Peyer's patch (tissue), 4 donors: ENCODE results near the gene DISC1. TPM values are rescaled to one million over a fixed set of nuclear protein-coding genes. Genes with fewer than 3 reads are reported as not detected.

Experiments used
- DNase-seq, 3 donors: peaks; one replicate each; pipeline ENCODE4 v3.0.0-alpha.2; 2017 to 2019
- H3K27ac ChIP-seq, 4 donors: fragments of 200-600 bp; sonication (generic); one replicate each; pipeline ENCODE4 v1.5.1; 2016 to 2019
- H3K27me3 ChIP-seq, 2 donors: fragments of 200-600 bp; sonication (generic); one replicate each; pipeline ENCODE4 v1.5.1; 2019
- H3K36me3 ChIP-seq, 3 donors: fragments of 200-600 bp; sonication (generic); one replicate each; pipeline ENCODE4 v1.5.1; 2016 to 2019
- H3K4me1 ChIP-seq, 4 donors: fragments of 200-600 bp; sonication (generic); one replicate each; pipeline ENCODE4 v1.5.1; 2016 to 2019
- H3K4me3 ChIP-seq, 4 donors: fragments of 200-600 bp; sonication (generic); 1 replicate in 3 of 4; 2 replicates in 1 of 4; pipeline ENCODE4 v1.5.1; 2016 to 2019; ENCODE audit warnings: mild to moderate bottlenecking in 1 of 4
- H3K9me3 ChIP-seq, 4 donors: fragments of 200-600 bp; sonication (generic); one replicate each; pipeline ENCODE4 v1.5.1; 2016 to 2019; ENCODE audit warnings: mild to moderate bottlenecking in 1 of 4
- CTCF ChIP-seq, 6 experiments: fragments of 450-650 bp in 4 of 6; fragments of 200-600 bp in 2 of 6; sonication (generic) in 1 of 6; IDR thresholded peaks; one replicate each; pipeline ENCODE4 v1.5.1; 2017 to 2019; ENCODE audit warnings: antibody characterized with exemption in 6 of 6, mild to moderate bottlenecking in 3 of 6, moderate library complexity in 1 of 6
- POLR2A ChIP-seq, 2 donors: fragments of 450-650 bp; IDR thresholded peaks; one replicate each; pipeline ENCODE4 v1.5.1; 2017; ENCODE audit warnings: antibody characterized with exemption in 2 of 2, mild to moderate bottlenecking in 2 of 2, moderate library complexity in 2 of 2
- total RNA-seq, 4 donors: library from RNA; depleted of rRNA; stranded (reverse); fragments of >200 nt; gene quantifications; one replicate each; pipeline ENCODE4 v1.1.0, GENCODE V29; 2016

DISC1 gene
- total RNA-seq, 4 donors from 2014 or later: 2.3 to 39.6 (median 5.6) TPM

DNA sequence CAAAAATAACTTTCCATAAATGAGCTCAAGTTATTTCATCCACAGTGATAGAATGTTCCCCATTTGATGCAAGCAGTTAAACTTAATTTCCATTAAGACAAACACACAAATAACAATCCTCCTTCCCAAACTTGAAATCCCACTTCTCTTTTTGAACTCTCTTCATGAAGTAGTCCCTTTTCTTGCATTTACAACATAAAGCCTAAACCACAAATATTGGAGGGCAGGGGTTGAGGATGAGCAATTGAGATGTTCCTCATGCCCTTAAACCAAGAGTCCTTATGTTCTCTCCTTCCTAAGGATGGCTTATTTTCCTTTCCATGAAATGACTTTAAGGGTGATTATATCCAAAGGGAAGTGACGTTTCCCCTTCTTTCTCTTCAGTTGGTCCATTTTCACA is 228.8 kb downstream of the DISC1 start:
- Histone ChIP-seq H3K4me3 (no peak overlapping the region), H3K9me3 (no peaks in the 10 kb centered on the region), H3K27ac (no peak overlapping the region), H3K27me3 (no peaks in the 10 kb centered on the region), H3K4me1 (no peaks in the 10 kb centered on the region), H3K36me3 (no peaks in the 10 kb centered on the region)
- DNase-seq: no peak
- TF ChIP-seq CTCF (IDR thresholded peaks at IDR 0.05) (no peak), POLR2A (IDR thresholded peaks at IDR 0.05) (no peak)

- Histone ChIP-seq H3K9me3 (no peaks in the 10 kb centered on the region), H3K4me3 (no peak overlapping the region), H3K27ac (no peak overlapping the region), H3K36me3 (no peaks in the 10 kb centered on the region), H3K4me1 (no peaks in the 10 kb centered on the region), H3K27me3 (no peaks in the 10 kb centered on the region)
- no peak for DNase-seq
- TF ChIP-seq POLR2A (IDR thresholded peaks at IDR 0.05) (no peak), CTCF (IDR thresholded peaks at IDR 0.05) (no peak)
These were observed 229.3 kb downstream of the DISC1 start for GRCh38 chr1:231855926-231856325.

- Histone ChIP-seq H3K4me3 (no peak overlapping the region), H3K27ac (no peak overlapping the region), H3K36me3 (no peaks in the 10 kb centered on the region), H3K27me3 (no peaks in the 10 kb centered on the region), H3K9me3 (no peaks in the 10 kb centered on the region), H3K4me1 (no peaks in the 10 kb centered on the region)
- DNase-seq: no peak
- TF ChIP-seq CTCF (IDR thresholded peaks at IDR 0.05) (no peak), POLR2A (IDR thresholded peaks at IDR 0.05) (no peak)
These were observed 229.8 kb downstream of the DISC1 start for GRCh38 chr1:231856426-231856825.

GRCh38 chr1:231856894-231857293 is 230.3 kb downstream of the DISC1 start:
- H3K4me3 ChIP-seq: no peak overlapping the region
- no peak for DNase-seq
- H3K4me1 ChIP-seq: no peaks in the 10 kb centered on the region
- H3K36me3 ChIP-seq: no peaks in the 10 kb centered on the region
- no peak for TF ChIP-seq POLR2A (IDR thresholded peaks at IDR 0.05)
- TF ChIP-seq CTCF (IDR thresholded peaks at IDR 0.05): no peak
- no peaks in the 10 kb centered on the region for H3K9me3 ChIP-seq
- H3K27me3 ChIP-seq: no peaks in the 10 kb centered on the region
- H3K27ac ChIP-seq: no peak overlapping the region

DNA sequence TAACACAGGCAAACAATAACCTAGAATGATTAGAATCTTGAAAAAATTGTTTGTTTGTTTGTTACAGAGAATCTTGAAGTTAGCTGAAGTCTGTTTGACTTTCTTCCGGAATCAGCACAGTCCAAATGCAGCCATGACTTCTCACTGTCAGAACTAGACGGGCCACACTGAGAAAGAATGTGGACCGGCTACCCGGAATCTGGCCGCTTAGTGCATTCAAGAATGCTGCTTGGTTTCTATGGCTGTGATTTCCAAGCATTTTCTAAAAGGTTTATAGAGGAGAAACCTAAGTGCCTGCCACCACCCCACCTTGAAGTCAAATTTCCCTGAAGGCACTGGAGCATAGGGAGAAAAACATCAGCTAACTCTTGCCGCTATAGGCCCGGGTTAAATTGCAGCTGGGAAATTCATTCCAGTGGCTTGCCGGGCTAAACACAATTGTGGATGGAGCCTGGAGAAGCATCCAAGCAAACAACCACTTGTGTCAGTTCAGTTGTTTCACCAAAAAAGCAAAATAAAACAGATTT is 231.1 kb downstream of the DISC1 start:
- Histone ChIP-seq H3K9me3 (no peaks in the 10 kb centered on the region), H3K36me3 (no peaks in the 10 kb centered on the region), H3K4me1 (no peaks in the 10 kb centered on the region), H3K27ac (no peak overlapping the region), H3K4me3 (no peak overlapping the region), H3K27me3 (no peaks in the 10 kb centered on the region)
- DNase-seq: no peak
- TF ChIP-seq POLR2A (IDR thresholded peaks at IDR 0.05): no peak
- no peak for TF ChIP-seq CTCF (IDR thresholded peaks at IDR 0.05)
